GM21360 (cell line): Measurements from ENCODE around the gene DRAXIN.

Experiments used
- ATAC-seq: cut with Tn5 transposase; IDR thresholded peaks from one replicate; pipeline ENCODE4 v1.9.1; 2021; ENCODE audit warnings: mild to moderate bottlenecking, moderate library complexity; ENCODE audit not compliant: unreplicated experiment

DRAXIN gene

DNA sequence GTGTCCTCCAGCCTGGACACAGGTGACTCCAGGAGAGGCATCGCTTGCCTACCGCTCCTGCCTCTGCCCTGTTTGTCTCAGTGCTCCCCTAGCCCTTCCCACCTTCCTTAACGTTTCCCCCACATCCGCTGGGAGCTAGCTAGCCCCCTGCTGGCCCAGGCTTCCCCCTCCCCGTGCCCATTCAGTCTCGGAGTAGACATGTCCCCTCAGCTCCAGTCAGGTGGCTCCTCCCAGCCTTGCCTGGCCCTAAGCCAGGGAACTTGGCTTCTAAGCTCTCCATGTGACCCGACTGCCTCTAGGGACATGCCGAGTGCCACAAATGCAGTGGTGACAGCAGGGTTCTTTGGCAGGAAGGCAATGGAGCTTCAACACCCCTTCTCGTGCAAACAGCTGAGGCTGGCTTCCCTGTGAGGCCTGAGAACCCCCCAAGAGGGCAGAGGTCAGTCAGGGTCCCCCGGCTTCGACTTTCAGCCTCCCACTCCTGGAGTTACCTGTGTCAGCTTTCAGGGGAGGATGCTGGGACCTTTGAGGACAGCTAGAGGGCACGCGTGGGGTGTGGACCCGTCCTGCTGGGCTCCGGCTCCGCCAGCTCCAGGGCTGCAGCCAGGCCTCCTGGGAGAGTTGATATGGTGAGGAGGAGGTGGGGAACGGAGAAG lies 16.2 kb downstream of the DRAXIN start:
- ATAC-seq, result no peak

DNA sequence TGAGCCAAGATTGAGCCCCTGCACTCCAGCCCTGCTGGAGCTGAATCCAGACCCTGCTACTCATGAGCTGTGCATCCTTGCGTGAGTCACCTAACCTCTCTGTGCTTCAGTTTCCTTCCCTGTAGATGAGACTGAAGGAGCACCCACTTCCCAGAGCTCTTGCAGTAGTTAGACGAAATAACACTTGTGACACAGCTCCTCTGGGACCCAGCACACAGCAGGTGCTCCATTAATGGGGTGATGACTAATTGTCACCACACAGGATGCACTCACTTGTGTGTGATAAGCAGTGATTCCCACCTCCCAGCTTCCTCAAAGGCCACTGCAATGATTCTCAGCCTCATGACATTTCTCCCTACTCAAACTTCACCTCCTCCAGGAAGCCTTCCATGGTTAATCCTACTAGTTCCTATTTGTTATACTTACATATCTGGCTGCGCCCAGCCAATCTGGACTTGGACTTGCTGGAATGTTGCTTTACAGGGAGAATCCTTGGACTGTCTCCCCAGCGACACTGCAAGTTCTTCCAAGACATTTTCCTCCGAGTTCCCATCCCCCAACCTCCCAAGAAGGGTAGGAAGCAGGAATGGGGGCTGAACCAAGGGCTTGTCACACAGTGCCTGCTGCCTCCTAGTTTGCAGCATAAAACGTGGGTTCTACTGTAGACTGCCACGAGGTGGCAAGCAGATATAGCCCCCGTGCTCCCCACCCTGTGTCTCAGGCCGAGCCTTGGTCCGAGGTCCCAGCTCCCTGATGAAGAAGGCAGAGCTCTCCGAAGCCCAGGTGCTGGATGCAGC lies 17.2 kb downstream of the DRAXIN start:
- ATAC-seq, result no peak

DNA sequence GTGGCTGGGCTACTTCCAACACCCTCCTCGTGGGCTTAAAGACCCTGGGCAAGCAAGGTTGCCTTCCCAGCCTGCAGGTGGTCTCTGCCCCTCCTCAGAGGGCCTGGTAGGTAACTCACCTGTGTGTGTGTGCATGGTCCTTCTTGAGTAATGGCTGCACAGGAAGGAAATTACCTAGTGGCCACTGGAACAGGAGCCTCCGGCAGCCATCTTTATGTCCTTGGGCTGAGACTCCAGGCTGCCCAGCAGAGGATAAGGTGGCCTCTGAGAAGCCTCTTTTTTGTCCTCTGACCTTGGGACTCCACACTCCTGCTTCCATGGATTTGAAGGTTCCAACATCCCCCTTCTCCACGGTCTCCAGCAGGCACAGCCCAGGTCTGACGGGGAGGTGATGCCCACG lies 20.0 kb downstream of the DRAXIN start:
- no peak for ATAC-seq

DNA sequence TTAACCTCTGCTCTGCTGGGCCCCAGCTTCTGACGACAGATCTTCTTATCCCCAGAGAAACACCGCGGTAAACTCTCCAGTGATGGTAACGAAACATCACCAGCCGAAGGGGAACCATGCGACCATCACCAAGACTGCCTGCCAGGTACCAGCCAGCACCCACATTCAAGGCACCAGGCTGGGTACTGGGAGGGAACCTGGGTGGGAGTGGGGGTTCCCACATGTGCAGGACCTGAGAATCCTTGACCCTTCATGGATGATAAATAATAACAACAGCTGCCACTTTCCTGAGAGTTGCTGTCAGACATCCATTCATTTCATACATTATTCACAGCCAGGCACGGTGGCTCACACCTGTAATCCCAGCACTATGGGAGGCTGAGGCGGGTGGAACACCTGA lies 20.8 kb downstream of the DRAXIN start:
- ATAC-seq, result no peak

DNA sequence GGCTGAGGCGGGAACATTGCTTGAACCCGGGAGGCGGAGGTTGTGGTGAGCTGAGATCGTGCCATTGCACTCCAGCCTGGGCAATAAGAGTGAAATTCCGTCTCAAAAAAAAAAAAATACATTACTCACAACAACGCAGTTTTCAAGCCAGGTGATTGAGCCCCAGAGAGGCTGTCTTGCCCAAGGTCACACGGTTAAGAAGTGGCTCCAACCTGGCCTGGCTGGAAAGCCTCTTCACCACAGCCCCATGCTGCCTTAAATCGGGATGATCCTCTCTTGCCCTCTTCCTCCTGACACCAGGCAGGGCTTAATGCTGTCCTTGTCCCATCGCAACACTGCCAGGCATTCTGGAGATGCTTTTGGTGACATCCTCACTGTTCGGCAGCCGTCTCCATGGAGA lies 21.6 kb downstream of the DRAXIN start:
- no peak for ATAC-seq

GRCh38 chr1:11714831-11715575 lies 23.5 kb downstream of the DRAXIN start:
- no peak for ATAC-seq

- no peak for ATAC-seq
Measured at GRCh38 chr1:11719313-11720032, 28.0 kb downstream of the DRAXIN start.

DNA sequence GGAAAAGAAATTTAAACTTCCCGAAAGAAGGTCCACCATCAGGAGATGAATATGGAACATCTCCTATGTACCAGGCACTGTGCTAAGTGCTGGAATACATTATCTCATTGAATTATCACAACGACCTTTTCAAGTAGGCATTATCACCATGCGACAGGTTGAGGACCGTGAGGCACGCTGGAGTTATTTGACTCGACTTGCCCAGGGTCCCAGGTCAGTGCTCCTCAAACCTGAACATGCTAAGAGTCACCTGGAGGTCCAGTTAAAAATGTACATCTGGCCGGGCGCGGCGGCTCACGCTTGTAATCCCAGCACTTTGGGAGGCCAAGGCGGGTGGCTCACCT lies 28.5 kb downstream of the DRAXIN start:
- ATAC-seq, result no peak

DNA sequence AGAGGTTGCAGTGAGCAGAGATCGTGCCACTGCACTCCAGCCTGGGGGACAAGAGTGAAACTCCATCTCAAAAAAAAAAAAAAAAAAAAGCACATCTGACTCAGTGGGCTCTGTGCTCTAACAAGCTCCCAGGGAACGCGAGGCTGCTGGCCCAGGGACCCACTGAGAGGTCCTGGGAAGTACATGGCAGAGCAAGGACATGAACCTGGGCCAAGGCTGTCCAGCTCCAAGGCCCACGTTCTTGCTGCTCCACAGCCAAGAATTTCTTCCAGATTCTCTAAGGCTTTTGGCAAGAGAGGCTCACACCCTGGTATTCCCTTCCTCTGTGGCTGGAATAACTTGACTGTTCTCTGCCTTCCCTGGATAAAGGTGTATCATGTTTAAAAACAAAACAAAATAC lies 29.0 kb downstream of the DRAXIN start:
- no peak for ATAC-seq

DNA sequence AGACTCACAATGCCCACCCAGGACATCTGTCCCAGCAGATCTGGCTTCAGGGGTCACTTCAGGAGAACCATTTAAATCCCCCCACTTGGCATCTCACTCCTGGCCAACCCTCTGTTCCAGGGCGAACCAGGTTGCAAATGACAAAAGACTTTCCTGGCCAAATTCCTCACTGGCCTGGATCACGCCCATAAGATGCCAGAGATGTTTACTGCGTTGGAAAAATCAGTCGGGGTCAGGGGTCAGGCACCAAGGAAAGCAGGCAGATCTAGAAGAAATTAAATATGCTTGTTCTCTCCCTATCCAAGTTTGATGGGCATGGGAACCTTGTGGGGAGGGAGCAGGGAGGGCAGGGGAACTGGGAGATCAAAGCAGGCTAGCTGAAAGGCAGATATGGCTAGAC lies 29.8 kb downstream of the DRAXIN start:
- no peak for ATAC-seq

DNA sequence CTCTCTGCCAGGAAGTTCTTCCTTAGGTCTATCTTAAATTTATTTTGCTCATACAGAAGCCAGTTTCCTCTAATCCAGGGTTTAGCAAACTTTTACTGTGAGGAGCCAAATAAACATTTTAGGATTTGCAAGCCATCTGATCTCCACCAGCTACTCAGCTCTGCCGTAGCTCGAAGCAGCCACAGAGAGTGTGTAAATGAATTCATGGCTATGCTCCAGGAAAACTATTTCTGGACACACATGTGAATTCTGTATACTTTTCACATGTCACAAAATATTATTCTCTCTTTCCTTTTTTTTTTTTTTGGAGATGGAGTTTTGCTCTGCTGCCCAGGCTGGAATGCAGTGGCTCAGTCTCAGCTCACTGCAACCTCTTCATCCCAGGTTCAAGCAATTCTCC lies 31.0 kb downstream of the DRAXIN start:
- no peak for ATAC-seq

DNA sequence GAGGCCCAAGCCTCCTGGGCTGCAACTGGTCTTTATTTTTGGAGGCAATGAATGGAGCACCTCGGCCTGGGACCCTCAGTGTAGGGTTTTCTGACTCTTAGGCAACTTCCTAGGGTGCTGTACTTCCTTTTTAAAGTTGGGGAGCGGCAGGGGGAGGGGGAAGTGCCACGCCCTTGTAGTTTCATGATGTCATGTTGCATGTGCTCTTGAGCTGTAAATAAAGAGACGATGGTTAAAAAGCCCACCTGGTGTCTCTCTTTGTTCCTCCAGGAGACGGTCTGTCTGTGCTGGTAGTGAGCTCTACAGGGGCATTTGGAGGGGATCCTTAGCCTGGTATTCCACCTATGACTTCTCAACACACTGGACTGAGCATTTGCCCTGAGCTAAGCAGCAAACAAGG lies 34.1 kb downstream of the DRAXIN start:
- ATAC-seq, result no peak

DNA sequence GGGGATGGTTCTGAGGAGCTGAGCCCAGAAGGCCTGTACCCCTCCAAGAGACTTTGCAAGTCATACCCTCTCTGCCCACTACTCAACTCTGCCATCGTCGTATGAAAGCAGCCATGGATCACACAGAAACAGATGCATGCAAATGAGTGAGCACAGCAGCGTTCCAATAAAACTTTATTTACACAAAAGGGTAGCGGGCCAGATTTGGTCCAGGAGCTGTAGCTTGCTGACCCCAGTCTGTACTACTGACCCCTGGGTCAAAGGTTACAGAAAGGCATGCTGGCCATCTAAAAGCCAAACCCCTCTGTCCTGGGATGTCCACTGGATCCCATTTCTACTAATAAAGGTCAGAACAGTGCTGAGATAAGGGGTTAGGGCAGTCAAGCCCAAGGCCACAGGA lies 35.6 kb downstream of the DRAXIN start:
- ATAC-seq, result no peak

DNA sequence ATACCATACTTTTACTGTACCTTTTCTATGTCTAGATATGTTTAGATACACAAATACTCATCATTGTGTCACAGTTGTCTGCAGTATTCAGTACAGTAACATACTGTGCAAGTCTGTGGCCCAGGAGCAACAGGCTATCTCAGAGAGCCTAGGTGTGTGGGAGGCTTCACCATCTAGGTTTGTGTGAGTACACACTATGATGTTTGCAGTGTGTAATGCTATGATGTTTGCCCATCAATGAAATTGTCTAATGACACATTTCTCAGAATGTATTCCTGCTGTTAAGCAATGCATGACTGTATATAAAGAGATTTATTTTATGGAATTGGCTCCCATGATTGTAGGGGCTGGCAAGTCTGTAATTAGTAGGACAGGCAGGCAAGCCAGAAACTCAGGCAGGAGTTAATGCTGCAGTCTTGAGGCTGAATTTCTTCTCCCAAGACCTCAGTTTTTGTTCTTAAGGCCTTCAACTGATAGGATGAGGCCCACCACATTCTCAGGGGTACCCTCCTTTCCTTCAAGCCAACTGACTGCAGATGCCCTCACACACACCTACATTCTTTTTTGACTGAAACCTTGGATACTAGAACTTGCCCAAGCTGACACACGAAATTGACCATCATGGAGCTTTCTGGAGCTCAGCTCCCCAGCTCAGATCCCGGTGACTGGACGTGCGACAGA lies 36.8 kb downstream of the DRAXIN start:
- no peak for ATAC-seq

DNA sequence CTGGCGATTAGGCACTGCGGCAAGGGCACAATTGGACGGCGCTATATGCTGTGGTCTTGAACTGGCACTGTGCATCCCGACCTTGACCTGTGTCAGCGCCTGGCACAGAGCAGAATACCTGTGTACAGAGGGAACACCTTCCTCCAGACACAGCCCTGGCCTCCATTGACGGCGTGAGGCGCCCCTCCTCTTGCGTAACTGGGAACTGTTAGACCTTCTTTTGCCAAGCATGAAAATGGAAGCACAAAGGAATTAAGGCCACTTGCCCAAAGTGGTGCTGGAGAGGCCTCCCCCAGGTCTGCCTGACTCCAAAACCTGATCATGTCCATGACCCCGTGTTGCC lies 37.6 kb downstream of the DRAXIN start:
- no peak for ATAC-seq

DNA sequence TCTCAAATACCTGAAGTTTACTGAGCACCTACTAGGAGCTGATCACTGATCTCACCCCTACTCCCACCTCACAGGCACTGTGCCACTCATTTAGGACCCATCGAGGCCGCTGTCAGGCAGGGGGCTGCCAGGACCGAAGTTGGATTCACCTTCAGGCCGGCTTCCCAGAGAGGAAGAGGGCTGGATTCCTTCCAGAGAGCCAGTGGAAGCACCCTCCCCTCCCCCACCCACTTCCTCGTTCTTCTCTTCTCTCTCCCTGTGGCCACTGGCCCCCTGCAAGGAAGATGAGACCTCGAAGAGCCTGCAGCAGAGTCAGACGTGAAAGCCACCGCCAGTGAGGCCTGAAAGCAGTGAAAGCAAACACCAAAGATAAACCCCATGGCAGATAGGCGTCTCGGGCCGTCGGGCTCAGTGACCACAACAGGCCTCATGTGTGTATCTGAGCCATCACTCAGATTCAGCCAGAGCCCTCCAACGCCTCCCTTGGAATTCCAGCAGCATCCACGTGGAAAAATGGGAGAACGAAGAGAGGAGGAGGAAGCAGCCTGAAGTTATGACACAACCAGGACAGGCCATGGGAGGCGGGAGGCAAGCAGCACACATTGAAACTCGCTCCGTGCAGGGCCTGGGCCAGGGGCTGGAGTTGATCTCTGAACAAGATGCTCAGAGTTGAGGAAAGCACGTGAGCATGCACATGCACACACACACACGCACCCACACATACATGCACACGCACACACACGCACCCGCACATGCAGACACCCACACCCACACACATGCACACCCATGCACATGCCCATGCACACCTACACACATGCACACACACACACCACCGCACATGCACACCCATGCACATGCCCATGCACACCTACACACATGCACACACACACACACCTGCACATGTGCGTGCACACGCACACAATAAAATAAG lies 38.3 kb downstream of the DRAXIN start:
- ATAC-seq, result no peak

DNA sequence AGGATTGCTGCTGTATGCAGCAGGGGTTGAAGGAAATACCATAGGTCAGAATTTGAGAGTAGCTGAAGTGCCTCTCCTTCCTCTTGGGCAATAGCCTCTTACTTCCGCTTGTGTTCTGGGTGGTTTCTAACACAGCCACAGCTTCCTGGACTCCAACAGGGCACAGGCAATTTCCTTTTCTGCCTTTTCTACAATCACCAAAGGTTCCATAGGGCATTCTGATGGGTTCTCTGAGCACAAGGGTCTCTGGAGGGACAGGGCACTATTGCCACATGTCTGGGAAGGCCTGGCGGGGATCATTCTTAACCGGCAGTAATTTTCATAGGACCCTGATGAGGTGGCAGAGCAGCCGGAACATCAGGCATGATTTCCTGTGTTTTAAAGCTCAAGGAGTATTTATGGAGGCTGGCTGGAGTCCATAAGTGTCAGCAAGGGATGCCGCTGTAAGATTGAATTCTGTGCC lies 39.0 kb downstream of the DRAXIN start:
- no peak for ATAC-seq

DNA sequence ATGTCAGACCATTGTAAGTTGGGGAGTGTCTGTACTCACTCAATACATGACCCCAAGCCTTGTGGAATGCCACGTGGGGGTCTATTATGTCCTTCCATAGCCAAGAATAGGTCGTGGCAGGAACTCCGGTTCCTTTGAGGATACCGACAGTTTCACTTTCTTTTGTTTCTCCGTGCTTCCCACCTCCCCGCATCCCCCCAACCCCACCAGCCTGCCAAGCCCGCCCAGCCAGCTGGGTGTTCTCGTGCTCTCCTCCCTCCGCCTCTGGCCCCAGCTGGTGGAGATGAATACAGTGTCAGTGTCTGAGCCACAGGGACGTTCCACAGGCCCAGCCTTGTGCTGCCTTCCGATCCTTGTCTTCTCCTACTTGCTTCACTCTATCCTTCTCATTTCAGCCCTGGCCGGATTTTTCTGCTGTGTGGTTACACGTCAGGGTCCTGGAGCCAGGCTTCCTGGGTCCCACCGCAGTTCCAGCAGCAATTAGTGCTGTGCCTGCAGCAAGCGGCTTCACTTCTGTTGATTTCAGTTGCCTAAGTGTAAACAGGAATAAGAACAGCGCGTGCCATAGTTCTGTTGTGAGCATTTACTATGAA lies 40.3 kb downstream of the DRAXIN start:
- ATAC-seq, result no peak

- no peak for ATAC-seq
Measured at GRCh38 chr1:11733306-11733705, 41.8 kb downstream of the DRAXIN start.

GRCh38 chr1:11735531-11735853 lies 44.0 kb downstream of the DRAXIN start:
- no peak for ATAC-seq
